Measurements from ENCODE around the gene MRPL27.

The MRPL27 gene

GRCh38 chr17:50356418-50356817 is 16.6 kb downstream of the MRPL27 start:
- in situ Hi-C loops (cut with MboI; ENCODE audit: low pct_unique_long_range_greater_than_20kb, low sequenced_read_pairs, unreplicated experiment), result no loop called here
- no peak for DNase-seq (ENCODE audit: low spot score)
- TF ChIP-seq CTCF (IDR thresholded peaks at IDR 0.05; ENCODE audit: extremely low read depth, insufficient read depth, missing control alignments), result no peak

- in situ Hi-C loops (cut with MboI; ENCODE audit: low pct_unique_long_range_greater_than_20kb, low sequenced_read_pairs, unreplicated experiment), result no loop called here
- TF ChIP-seq CTCF (IDR thresholded peaks at IDR 0.05; ENCODE audit: extremely low read depth, insufficient read depth, missing control alignments), result no peak
- no peak for DNase-seq (ENCODE audit: low spot score)
Measured at GRCh38 chr17:50355701-50356341, 17.2 kb downstream of the MRPL27 start.

GRCh38 chr17:50355336-50355700 is 17.7 kb downstream of the MRPL27 start:
- TF ChIP-seq CTCF (IDR thresholded peaks at IDR 0.05; ENCODE audit: extremely low read depth, insufficient read depth, missing control alignments), result no peak
- in situ Hi-C loops (cut with MboI; ENCODE audit: low pct_unique_long_range_greater_than_20kb, low sequenced_read_pairs, unreplicated experiment), result no loop called here
- DNase-seq (ENCODE audit: low spot score), result no peak

GRCh38 chr17:50354776-50355175 is 18.2 kb downstream of the MRPL27 start:
- no peak for DNase-seq (ENCODE audit: low spot score)
- no peak for TF ChIP-seq CTCF (IDR thresholded peaks at IDR 0.05; ENCODE audit: extremely low read depth, insufficient read depth, missing control alignments)
- in situ Hi-C loops (cut with MboI; ENCODE audit: low pct_unique_long_range_greater_than_20kb, low sequenced_read_pairs, unreplicated experiment), result no loop called here

GRCh38 chr17:50354198-50354597 is 18.8 kb downstream of the MRPL27 start:
- in situ Hi-C loops (cut with MboI; ENCODE audit: low pct_unique_long_range_greater_than_20kb, low sequenced_read_pairs, unreplicated experiment), result no loop called here
- TF ChIP-seq CTCF (IDR thresholded peaks at IDR 0.05; ENCODE audit: extremely low read depth, insufficient read depth, missing control alignments), result no peak
- DNase-seq (ENCODE audit: low spot score), result no peak

GRCh38 chr17:50353600-50354195 is 19.3 kb downstream of the MRPL27 start:
- no peak for TF ChIP-seq CTCF (IDR thresholded peaks at IDR 0.05; ENCODE audit: extremely low read depth, insufficient read depth, missing control alignments)
- in situ Hi-C loops (cut with MboI; ENCODE audit: low pct_unique_long_range_greater_than_20kb, low sequenced_read_pairs, unreplicated experiment), result no loop called here

More at GRCh38 chr17:50353600-50354195, 19.3 kb downstream of the MRPL27 start:
- DNase-seq (ENCODE audit: low spot score), result no peak

Data from GM13977 (cell line).